Stimulated activated CD8-positive, alpha-beta memory T cell treated with anti-CD3 and anti-CD28 coated beads, Interleukin-2, amount 100 ng/mL, for 1 hour (primary cell): ENCODE data around the gene NRXN3.
"Not testable (repeated sequence)": the region's sequence is repeated elsewhere in the genome, so short reads cannot be mapped to it uniquely, and the experiment has no call there.

Experiments used
- DNase-seq, 2 donors: peaks; one replicate each; pipeline ENCODE4 v3.0.0-alpha.2; 2020; ENCODE audit warnings: low read depth in 2 of 2

NRXN3 gene

GRCh38 chr14:79728331-79728730 lies 1558.2 kb downstream of the NRXN3 start:
- DNase-seq, result no peak

DNA sequence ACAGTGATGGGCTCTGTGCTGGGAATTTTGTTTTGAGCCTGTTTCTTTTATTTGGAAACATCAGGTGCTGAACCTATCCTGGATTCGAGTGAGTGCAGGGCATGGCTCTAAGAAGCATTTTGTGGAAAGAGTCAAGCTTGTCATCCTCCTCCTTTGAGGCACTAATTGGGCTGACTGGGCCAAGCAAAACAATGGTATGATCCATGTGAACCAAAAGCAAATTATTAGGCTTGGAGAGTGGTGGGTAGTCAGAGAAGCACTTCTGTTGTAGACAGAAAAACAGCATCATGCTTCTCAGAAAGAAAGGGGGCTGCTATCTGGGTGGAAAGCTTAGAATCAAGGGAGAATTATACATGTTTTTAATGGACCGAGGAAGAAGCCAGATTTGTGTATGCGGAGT lies 1559.6 kb downstream of the NRXN3 start:
- DNase-seq, result no peak

DNA sequence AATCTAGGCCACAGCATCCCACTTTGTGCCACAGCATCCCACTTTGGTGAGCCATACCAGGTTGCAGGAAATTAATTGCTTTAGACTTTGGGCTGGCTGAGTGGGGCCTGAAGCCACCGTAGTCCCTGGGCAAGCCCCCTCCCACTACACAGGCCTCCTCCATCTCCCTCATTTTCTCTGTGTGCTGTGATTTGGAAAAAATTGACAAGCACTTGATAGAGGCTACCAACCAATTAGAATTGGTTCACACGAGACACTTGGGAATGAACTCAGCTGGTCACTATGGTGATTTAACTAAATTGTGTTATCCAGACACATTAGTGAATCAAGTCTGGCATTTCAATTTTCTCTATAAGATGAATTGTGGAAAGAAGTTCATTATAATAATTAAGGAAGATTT lies 1560.0 kb downstream of the NRXN3 start:
- DNase-seq, result no peak

GRCh38 chr14:79730953-79731352 lies 1560.8 kb downstream of the NRXN3 start:
- DNase-seq, result no peak

DNA sequence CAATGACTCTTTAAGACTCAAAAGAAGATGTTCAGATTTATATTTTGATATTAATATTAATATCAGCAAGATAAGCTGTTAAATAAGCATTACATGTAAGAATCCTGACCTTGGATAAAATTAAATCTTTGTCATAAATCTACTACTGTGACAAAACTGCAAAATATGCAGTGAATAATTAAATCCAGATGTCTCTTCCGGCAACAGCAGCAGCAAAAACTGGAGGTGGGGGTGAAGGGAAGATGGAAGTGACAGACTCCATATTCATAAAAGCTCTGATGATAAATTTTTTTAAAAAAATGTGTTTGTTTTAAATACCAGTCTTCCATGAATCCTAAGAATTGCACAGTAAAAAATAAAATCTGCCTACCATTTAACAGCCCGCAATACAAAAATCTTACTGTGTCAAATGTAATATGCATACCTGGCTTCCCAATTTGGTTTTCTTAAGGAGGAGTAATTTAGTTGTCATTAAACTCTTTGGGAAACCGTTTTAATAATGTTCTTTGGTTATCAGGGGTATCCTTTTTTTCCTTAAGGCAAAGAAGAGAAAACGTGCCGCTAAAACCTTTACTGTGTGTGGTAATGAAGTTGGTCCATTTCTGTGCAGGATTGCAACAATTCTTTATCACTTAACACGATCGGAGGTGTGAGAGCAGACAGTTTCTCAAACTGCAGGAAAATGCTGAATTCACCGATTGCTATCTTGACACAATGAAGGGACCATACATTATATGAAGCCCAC lies 1562.9 kb downstream of the NRXN3 start:
- DNase-seq, result no peak

DNA sequence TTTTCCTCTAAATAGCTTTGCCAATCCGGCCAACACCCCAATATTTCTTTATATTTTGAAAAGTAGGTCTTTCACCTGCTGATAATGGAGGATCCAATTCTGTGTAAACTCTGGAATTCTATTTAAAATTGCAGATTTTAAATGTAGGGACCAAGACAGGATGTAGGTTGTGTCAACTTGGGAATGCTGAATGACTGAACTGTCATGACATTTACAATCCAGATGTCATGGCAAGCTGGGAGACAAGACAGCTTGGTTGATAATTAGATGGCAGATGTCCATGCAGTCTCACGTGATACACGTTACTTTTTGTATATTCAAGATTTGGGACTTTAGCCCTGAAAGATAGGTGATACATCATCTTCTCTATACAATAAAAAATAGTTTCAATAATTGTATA lies 1564.0 kb downstream of the NRXN3 start:
- no peak for DNase-seq

- no peak for DNase-seq
Measured at GRCh38 chr14:79734656-79735055, 1564.5 kb downstream of the NRXN3 start.

GRCh38 chr14:79735121-79735520 lies 1564.9 kb downstream of the NRXN3 start:
- no peak for DNase-seq

GRCh38 chr14:79740066-79740601 lies 1570.0 kb downstream of the NRXN3 start:
- DNase-seq, result no peak

GRCh38 chr14:79742142-79742541 lies 1572.0 kb downstream of the NRXN3 start:
- DNase-seq, result no peak

GRCh38 chr14:79745046-79745445 lies 1574.9 kb downstream of the NRXN3 start:
- DNase-seq, result no peak

DNA sequence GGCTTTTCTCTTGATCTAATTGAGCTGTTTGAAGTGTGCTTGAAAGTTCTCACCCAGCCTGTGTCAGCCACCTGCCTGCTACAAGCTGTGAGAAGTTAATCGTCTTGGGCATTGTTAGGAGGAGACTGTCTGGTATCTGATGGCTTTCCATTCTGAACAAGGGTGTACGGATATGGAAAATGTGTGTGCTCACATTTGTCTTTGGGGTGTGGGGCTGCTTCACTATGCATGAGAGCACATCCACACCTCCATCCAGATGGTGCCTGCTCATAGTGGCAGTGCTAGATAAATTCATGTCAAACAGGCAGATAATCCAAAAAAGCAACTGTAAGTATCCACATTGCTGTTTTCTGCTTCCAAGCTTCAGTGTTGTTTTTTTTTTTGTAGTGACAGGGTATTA lies 1578.9 kb downstream of the NRXN3 start:
- no peak for DNase-seq

DNA sequence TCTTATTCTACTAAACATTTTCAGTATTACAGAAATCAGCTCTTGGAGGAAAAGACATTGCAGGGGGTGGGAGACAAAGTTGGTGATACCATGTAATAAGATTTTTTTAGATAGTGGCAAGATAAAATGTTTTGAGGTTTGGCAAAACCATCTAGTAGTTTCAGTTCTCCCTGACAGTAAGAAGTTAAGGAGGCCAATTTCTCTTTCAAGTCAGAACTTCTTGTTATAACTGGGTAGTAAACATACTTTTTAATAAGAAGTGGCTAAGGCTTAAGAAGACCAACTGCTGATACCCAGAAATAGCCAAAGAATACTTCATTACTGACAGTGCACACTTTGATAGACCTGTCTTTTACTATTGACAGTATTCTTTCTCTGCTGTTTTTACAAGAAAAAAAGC lies 1588.8 kb downstream of the NRXN3 start:
- no peak for DNase-seq

- DNase-seq, result no peak
Measured at GRCh38 chr14:79764323-79764722, 1594.2 kb downstream of the NRXN3 start.

DNA sequence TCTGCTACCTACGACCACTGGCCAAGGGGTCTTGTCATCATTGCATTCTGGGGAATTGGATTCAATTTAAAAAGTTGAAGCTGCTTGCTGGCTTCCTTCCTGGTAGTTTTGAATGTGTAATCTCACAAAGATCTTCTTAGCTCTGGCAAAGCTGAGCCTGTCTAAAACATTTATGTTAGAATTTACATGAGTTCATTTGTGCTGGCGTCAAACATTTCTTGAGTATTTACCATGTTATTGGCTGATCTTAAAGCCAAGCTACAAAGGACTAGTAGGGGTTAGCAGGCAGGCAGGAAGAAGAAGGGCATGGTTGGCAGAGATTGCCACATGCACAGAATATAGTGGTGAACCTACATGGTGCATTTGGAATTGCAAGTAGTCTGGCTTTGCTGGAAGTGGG lies 1596.3 kb downstream of the NRXN3 start:
- DNase-seq, result no peak

- no peak for DNase-seq
Measured at GRCh38 chr14:79767251-79767650, 1597.1 kb downstream of the NRXN3 start.

DNA sequence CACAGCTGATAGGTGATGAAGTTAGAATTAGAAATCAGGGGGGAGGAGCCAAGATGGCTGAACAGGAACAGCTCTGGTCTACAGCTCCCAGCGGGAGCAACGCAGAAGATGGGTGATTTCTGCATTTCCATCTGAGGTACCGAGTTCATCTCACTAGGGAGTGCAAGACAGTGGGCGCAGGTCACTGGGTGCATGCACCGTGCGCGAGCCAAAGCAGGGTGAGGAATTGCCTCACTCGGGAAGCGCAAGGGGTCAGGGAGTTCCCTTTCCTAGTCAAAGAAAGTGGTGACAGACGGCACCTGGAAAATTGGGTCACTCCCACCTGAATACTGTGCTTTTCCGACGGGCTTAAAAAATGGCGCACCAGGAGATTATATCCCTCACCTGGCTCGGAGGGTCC lies 1597.5 kb downstream of the NRXN3 start:
- not testable (repeated sequence) for DNase-seq

DNA sequence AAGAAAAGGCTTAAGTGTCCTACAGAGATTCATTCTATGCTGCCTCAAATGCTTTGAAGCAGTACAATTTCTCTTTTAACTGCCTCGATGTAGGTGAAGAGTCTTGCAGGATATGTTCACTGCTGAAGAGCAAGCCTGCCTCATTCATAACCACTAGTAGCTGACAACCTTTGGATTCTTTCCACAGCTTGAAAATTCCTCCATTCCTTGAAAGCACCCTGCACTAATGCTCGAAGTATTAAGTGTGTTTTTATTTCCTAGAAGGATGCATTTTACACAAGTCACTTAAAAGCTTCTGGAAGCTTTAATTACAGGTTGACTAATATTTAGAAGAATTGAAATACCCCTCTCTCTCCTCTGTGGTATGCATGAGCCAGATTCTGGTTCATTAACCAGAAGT lies 1611.7 kb downstream of the NRXN3 start:
- no peak for DNase-seq

GRCh38 chr14:79783041-79783440 lies 1612.9 kb downstream of the NRXN3 start:
- no peak for DNase-seq

DNA sequence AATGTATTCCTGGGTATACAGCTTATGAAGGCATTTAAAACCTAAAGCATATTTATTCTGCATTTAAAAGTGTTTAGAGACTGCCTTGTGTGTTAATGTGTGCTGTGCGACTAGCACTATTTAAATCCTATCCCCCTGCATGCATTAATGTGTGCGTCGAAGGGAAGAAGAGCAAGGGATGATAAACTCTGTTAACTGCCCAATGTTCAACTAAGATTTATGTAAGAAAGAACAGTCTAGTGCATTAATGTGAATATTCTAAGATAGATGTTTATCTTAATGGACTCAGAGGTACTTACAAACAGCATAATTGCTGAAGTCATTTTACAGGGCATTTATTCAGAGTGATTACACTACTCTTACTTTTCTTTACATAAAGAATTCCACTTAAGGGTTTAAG lies 1616.3 kb downstream of the NRXN3 start:
- no peak for DNase-seq

- no peak for DNase-seq
Measured at GRCh38 chr14:79788346-79788745, 1618.2 kb downstream of the NRXN3 start.

DNA sequence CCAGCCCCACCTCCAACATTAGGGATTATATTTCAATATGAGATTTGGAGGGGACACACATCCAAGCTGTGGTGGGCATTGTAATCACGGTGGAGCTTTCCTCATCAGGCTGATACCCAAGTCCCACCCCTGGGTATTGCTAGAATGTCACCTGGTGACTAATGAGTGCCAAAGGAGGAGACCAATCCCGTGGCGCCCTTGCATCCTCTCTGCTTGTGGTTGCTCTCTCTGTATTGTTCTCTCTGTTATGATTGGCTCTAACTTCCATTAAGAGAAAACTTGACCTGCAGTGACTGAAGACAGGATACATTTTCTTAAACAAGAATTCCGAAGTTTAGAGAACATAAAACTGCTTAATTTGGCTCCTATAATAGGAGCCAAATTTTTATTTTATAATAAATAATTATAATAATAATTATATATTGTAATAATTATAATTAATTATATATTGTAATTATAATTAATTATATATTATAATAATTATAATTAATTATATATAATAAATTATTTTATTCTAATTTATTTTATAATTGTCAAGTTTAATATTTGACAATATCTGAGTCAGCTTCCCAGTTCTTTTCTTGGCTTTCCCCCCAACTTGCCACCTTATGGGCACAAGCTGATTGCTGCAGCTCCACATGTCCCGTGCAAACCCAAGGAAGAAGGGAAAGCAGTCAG lies 1621.0 kb downstream of the NRXN3 start:
- DNase-seq, result no peak

GRCh38 chr14:79802093-79802492 lies 1631.9 kb downstream of the NRXN3 start:
- DNase-seq, result no peak
